ENCODE results near the gene RFESD.

Gene RFESD
- total RNA-seq, result 0.46 to 3.2 (median 1.3) reads per million in 17 experiments

DNA sequence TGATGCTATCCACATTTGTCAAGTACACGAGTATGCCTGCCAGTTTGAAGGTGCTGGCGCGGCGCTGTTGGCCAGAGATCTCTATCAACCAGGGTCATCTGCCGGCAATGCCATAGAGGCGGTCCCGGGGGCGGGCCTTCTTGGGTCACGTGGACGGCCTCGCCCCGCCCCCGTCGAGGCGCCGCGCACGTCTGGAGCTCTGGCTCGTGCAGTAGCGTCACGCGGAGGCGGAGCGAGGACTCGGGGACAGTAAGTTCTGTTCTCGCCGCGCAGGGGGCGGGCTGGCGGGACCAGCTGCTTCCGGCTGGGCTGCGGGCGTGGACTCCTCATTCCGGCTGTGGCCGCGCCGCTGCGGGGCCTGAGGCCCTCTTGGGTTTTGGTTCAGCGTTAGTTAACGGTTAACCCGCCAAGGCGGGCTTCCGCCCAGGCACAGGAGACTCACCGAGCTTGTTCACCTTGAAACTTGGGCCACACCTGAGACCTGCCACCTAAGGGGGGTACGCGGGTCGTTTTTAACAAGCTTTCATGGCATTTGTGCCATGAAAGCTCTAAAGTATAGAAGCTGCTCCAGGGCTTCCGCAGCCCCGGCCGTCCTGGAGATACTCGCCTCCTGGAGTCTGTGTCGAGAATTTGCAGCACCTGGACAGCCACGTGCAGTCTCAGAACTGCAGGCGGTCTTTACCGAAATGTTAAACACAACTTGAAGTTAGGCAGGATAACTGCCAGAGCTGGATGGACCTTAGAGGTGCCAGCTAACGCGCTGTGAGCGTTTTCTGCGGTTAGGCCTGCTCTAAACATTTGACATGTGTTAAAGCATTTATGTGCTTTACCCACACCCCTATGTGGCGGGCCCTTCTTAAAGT, at the start of gene RFESD:
Gene RFESD, plus strand, starts transcription at position 209 of the 863 bp plus-strand sequence. CDS start 5,495 bp downstream, outside the sequence.
- peak; percentile 99 to 100 (median 100) for DNase-seq

DNA sequence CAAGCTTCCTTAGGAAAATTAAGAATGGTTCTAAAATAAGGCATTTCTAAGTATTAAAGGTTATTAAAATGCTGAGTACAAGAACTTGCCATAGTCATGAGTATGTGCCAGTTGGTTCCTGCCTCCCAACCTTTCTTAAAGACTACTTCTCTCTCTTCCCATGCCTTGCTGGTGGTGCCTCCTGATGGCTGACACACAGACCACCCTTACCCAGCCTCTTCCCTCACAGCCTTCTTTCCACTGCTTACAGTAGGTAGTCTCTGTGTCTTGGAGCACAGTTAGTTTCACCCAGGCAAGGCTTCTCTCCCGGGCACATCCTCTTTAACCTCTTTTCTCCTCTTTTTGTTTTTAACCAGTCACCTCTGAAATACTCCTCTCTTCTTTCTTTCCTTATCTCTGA, 47.3 kb upstream of the RFESD start:
- DNase-seq, result no peak

DNA sequence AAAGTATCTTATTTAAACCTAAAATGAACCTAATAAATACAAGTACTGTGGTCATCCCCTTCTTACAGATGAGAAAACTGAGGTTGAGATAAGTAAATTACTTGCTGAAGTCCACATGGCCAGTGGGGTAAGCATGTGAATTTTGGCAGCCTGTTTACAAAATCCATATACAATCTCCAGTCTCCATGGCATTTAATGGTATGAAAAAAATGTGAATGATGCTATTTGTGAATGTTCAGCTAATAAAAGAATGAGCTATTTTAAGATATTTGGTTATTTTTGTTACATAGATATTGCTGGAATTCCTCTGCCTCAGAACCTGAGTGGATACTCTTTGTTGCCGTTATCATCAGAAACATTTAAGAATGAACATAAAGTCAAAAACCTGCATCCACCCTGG, 46.0 kb upstream of the RFESD start:
- DNase-seq, result no peak

DNA sequence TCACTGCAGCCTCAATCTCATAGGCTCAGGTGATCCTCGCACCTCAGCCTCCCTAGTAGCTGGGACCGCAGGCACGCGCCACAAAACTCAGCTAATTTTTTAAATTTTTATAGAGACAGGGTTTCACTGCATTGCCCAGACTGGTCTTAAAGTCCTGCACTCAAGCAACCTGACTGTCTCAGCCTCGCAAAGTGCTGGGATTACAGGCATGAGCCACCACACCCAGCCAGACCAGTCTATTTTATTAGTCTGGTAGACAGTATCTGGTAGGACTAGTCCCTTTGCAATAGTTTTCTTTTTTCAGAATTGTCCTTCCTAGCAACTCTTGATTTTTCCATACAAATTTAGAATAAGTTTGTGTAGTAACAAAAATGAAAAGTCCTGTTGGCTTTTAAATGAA, 40.8 kb upstream of the RFESD start:
- no peak for DNase-seq

DNA sequence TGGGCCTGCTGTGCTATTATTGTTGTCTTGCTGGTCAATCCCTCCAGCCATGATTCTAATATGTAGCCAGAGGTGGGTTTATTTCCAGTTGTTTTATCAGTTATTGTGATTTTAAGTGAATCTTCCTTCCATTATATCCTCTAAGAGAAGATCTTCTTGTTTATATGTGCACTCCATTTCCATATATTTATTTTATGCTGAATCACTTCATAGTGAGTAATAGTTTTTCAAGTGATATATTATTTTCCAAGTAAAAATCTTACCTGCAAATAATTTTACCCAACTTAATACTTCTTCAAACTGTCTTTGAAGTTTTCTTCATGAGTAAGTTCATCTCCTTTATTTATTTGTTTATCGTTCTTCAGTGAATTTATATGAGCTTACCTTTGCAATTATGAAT, 40.2 kb upstream of the RFESD start:
- DNase-seq, result no peak

DNA sequence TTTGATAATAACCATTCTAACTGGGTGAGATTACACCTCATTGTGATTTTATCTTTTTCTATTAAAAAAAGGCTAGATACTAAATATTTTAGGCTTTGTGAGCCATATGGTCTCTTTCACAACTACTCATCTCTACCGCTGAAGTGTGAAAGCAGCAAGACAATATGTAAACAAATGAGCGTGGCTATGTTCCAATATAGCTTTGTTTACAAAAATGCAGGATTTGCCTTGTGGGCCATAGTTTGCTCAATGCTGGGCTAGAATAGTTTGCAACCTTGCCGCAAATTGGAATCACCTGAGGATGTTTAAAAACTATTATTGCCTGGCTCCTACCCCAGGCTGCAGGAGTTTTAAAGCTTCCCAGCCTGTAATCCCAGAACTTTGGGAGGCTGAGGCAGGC, 36.9 kb upstream of the RFESD start:
- no peak for DNase-seq

DNA sequence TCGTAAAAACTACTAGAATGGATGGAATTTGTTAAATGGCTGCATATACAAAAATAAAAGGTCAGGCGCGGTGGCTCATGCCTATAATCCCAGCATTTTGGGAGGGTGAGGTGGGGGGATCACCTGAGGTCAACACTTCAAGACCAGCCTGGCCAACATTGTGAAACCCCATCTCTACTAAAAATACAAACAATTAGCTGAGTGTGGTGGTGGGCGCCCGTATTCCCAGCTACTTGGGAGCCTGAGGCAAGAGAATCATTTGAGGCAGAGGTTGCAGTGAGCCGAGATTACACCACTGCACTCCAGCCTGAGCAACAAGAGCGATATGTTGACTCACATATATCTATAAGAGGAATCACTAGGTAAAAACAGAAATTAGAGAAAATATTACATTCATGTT, 36.0 kb upstream of the RFESD start:
- no peak for DNase-seq

DNA sequence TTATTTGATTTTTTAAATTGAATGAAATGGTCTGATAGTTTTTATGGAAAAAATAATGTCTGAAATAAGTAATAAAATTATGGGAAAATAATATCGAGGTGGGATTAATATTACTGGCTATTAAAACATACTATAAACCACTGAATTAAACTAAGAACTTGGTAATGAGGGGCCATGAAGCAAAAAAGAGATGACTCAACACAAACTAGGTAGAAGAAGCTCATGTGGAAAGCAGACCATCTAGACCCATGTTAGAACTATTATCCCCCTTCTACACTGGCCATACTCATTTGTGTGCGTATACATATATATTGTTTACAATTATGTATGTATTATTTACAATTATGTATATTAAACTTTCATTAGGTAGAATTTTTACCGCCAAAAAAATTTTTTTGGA, 35.2 kb upstream of the RFESD start:
- no peak for DNase-seq

DNA sequence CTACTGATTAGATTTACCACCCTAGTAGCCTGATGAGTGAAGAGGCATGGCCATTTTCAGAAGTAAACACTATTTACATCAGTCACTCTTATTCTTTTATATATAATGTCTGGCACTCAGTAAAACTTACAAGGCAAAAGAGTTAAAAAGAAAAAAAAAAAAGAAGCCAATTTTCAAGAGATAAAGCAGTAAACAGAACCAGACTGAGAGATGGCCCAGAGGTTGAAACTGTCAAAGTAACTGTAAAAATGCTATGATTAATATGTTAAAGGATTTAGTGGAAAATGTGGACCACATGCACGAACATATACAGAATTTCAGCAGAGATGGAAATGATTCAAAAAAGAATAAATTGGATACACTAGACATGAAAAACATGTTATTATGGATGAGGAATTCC, 33.1 kb upstream of the RFESD start:
- no peak for DNase-seq

DNA sequence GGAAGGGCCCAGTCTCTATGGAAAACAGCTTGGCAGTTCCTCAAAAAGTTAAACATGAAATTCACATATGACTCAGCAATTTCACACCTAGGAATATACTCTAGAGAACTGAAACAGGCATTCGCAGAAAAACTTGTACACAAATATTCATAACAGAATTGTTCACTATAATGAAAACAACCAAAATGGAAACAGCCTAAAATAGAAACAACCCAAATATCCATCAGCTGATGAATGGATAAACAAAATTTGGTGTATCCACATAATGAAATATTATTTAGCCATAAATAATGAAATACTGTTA, 31.5 kb upstream of the RFESD start:
- no peak for DNase-seq

DNA sequence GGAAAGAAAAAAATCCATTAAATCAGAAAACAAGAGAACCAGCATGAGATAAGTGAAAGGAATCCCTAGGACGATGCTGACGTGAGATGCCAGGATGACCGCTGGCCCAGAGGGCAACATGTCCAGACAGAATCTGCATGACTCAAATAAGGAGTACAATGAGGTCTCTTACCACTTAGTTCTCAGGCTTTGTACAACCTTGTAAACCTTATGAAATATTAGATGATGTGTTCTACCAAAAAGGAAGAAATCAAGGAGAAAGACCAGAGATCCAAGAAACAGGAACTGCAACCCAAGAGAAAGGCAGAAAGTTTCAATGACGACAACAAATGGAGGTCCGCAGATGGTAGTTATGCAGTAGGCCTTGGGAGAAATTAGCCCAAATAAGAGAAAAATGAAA, 29.5 kb upstream of the RFESD start:
- DNase-seq, result no peak

DNA sequence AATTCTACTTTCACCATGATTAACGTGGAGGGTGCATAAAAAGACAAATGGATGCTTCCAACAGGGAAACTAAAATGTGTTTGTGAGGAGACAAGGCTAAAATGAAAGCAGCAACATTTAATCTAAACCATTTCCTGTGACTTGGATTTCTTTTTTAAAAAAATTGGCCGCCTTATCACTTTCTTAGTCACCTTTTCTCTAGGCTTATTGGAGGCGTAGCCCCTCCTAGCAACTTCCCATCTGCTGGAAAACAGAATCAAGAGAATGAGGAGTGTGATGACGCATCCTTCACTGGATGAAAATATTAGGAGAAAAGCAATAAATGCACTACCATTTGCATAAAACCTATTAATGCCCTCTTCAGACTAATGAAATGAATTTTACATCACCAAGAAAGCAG, 27.5 kb upstream of the RFESD start:
- DNase-seq, result no peak

DNA sequence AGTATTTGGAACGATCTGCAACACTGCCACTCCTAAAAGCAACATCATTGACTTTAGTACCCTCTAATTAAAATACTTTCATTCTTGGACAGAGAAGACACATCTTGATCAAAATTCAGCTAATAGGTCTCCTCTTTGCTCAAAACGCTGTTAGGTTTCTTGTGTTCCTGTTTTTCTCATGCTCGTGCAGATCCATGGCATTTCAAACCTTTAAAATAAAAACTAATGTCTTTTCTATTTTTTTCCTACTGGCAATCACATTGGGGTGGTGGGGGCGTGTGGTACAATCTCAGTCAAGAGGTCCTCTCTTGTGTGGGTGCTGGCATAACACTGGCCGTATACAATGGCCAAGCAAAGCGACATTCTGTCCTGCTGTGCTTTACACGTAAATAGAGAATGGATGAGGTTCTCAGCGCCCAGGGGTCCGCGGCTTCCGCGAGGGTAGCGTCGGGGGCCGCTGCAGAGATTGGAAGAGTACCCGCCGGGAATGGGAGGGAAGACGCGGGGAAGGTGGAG, 27.0 kb upstream of the RFESD start:
- DNase-seq, result peak in 2 of 4 experiments; percentile 22 to 32

DNA sequence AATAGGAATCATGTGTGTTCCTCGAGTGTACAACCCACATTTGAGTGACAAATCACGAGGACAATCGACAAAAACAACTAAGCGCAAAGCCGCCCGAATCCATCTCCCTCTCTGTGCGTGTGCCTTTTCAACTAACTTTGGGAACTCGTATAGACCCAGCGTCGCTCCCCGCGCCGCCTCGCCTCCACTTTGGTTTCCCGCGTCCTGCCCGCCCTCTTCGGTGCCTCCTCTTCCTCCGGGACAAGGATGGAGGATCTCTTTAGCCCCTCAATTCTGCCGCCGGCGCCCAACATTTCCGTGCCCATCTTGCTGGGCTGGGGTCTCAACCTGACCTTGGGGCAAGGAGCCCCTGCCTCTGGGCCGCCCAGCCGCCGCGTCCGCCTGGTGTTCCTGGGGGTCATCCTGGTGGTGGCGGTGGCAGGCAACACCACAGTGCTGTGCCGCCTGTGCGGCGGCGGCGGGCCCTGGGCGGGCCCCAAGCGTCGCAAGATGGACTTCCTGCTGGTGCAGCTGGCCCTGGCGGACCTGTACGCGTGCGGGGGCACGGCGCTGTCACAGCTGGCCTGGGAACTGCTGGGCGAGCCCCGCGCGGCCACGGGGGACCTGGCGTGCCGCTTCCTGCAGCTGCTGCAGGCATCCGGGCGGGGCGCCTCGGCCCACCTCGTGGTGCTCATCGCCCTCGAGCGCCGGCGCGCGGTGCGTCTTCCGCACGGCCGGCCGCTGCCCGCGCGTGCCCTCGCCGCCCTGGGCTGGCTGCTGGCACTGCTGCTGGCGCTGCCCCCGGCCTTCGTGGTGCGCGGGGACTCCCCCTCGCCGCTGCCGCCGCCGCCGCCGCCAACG, 26.3 kb upstream of the RFESD start, which contains the start of gene GPR150:
Gene GPR150, plus strand, starts transcription at position 58 of the 840 bp plus-strand sequence. Its CDS starts 189 bp downstream, at position 247.
- DNase-seq, result peak; percentile 72 to 89 (median 80)

DNA sequence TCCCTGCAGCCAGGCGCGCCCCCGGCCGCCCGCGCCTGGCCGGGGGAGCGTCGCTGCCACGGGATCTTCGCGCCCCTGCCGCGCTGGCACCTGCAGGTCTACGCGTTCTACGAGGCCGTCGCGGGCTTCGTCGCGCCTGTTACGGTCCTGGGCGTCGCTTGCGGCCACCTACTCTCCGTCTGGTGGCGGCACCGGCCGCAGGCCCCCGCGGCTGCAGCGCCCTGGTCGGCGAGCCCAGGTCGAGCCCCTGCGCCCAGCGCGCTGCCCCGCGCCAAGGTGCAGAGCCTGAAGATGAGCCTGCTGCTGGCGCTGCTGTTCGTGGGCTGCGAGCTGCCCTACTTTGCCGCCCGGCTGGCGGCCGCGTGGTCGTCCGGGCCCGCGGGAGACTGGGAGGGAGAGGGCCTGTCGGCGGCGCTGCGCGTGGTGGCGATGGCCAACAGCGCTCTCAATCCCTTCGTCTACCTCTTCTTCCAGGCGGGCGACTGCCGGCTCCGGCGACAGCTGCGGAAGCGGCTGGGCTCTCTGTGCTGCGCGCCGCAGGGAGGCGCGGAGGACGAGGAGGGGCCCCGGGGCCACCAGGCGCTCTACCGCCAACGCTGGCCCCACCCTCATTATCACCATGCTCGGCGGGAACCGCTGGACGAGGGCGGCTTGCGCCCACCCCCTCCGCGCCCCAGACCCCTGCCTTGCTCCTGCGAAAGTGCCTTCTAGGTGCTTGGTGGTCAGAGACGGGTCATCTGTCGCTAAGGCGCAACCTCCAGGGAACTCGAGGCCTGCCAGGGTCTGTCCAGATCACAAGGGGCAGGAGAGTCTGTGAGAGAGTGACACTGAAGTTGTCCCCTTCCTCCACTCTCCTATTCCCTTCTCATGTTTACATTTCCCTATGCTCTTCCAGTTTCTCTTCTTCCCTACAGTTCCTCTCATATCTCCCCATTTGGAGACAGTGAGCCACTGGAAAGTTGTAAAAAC, 25.4 kb upstream of the RFESD start:
- peak; percentile 27 to 66 (median 44) for DNase-seq

DNA sequence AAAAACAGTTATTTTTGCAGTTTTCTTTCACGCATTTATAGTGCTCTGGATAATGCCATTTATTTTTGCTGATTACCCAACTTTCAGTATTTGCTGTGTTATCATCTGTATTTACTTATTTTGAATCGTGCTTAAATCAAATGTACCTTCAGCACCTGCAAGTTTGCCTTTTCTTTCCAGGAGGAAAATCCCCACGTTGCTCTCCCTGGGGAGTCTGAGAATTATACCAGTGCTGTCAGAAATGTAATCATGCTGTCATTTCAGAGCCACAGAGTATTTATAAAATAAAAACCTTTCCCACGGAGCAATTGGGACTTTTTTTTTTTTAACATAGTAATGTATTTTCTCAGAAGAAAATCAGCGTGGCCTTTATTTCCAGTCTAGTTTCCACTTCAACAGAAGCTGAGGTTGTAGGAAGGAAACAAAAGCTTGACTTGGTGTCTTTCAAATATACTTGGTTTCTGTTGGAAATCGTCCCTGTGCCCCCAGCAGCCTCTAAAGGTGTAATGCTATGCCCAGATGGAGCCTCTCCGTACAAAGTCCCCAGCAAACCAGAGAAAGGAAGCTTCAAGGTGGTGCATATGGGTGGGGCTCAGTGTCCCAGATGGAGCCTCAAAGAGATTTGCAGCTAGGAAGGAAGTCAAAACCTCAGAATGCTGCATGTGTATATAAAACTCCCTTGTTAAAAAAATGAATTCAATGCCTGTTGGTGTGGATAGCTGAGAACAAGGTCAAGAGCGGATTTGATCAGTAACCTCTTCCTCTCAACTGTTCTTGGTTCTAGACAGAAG, 24.5 kb upstream of the RFESD start:
- DNase-seq, result no peak

DNA sequence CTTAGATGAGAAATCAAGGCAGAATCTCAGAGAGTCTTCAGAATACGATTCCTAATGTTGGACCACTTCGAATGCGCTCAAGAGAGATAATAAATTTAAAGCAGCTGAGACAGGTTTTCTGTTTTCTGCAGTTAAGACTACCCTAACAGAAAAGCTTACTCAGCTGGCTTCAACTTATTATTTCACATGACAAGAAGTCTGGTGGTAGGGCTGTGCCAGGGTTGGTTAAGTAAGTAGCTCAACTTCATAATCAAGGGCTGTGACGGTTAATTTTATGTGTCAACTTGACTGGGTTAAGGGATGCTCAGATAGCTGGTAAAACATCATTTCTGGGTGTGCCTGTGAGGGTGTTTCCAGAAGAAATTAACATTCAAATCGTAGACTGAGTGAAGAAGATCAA, 22.9 kb upstream of the RFESD start:
- DNase-seq, result no peak

DNA sequence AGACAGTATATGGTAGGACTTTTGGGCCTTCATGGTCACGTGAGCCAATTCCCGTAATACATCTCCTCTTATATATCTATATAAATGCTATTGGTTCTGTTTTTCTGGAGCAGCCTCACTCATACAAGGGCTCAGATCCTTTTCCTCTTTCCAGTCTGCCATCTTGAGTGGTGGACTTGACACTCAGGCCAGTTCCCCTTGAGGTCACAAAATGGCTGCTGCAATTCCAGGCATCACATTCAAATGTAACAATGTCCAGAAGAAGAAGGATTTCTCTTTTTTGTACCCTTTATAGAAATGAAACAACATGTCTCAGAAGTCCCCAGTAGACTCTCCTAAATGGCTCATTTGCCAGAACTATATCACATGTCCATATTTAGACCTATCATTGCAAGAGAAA, 22.2 kb upstream of the RFESD start:
- DNase-seq, result no peak

DNA sequence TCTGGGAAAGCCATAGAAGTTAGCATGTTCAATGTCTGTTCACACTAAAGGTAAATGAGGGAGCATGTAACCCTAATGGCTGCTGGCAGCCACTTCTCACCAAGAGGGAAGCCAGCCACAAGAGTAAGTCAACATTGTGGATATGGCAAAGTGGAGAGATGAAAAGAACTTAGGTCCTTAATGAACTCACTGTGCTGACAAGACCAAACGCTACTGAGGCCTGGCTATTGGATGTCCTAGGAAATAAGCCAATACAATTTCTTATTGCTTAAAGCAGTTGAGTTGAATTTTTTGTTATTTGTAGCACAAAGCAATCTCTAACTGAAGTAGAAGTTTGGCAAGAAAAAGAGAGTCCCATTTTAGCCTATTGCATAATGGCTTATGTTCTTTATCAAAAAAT, 19.9 kb upstream of the RFESD start:
- DNase-seq, result no peak

DNA sequence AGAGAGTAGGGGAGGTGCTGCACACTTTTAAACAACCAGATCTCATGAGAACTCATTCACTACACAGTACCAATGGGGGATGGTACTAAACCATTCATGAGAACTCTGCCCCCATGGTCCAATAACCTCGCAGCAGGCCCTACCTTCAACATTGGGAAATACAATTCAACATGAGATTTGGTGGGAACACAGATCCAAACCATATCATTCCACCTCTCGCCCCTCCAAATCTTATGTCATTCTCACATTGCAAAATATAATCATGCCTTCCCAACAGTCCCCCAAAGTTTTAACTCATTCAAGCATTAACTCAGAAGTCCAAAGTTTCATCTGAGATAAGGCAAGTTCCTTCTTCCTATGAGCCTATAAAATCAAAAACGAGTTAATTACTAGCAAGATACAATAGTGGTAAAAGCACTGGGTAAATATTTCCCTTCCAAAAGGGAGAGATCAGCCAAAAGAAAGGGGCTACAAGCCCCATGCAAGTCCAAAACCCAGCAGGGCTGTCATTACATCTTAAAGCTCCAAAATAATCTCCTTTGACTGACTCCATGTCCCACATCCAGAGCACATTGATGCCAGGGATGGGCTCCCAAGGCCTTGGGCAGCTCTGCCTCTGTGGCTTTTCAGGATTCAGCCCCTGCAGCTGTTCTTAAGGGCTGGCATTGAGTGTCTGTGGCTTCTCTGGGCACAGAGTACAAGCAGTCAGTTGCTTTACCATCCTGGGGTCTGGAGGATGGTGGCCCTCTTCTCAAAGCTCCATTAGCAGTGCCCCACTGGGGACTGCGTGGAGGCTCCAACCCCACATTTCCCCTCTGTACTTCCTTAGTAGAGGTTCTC, 18.4 kb upstream of the RFESD start:
- DNase-seq, result no peak

DNA sequence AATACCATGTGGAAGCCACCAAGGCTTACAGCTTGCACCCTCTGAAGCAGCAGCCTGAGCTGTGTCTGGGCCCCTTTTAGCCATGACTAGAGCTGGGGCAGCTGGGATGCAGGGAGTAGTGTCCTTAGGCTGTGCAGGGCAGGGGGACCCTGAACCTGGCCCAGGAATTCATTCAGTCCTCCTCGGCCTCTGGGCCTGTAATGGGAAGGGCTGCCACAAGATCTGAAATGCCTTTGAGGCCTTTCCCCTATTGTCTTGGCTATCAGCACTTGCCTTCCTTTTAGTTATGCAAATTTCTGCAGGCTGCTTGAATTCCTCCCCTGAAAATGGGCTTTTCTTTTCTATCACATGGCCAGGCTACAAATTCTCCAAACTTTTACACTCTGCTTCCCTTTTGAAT, 17.6 kb upstream of the RFESD start:
- no peak for DNase-seq
